Measurements from ENCODE around the gene RFPL1.

DNA sequence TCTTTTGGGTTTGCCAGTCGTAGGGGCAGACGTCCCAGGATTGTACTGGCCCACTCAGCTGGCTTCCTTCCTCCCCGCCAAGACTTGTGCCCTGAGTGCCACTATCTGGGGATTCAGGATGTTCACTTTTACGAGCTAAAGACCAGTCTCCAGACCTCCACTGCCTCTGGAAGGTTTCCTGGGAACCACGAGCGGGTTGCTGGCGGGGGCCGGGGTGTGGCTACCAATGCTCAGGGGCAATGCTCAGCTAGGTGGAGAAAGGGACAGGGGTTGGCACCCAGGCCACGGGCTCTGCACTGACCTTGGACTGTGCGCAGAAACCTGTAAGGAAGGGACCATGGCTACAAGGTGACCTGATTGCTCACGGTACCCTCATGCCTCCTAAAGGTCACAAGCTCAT is 43.9 kb downstream of the RFPL1 start:
- TF ChIP-seq, protein P1, sequence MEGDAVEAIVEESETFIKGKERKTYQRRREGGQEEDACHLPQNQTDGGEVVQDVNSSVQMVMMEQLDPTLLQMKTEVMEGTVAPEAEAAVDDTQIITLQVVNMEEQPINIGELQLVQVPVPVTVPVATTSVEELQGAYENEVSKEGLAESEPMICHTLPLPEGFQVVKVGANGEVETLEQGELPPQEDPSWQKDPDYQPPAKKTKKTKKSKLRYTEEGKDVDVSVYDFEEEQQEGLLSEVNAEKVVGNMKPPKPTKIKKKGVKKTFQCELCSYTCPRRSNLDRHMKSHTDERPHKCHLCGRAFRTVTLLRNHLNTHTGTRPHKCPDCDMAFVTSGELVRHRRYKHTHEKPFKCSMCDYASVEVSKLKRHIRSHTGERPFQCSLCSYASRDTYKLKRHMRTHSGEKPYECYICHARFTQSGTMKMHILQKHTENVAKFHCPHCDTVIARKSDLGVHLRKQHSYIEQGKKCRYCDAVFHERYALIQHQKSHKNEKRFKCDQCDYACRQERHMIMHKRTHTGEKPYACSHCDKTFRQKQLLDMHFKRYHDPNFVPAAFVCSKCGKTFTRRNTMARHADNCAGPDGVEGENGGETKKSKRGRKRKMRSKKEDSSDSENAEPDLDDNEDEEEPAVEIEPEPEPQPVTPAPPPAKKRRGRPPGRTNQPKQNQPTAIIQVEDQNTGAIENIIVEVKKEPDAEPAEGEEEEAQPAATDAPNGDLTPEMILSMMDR (conservative IDR thresholded peaks at IDR 0.05) = no peak
- no peak for TF ChIP-seq ZFX (IDR thresholded peaks at IDR 0.05)

Measured in C4-2B (cell line).